NOMO-1 (cell line): ENCODE measurements around the gene TNFAIP8L3.
A peak's percentile ranks its signal among the peaks of the same experiment; 100 is the strongest.
"Not testable (repeated sequence)": the region's sequence is repeated elsewhere in the genome, so short reads cannot be mapped to it uniquely, and the experiment has no call there.

Experiments
- DNase-seq, 2 experiments: peaks; one replicate each; lab custom pipeline; 2025; ENCODE audit not compliant: unreplicated experiment in 2 of 2; lab: John Stamatoyannopoulos, UW

TNFAIP8L3 gene

DNA sequence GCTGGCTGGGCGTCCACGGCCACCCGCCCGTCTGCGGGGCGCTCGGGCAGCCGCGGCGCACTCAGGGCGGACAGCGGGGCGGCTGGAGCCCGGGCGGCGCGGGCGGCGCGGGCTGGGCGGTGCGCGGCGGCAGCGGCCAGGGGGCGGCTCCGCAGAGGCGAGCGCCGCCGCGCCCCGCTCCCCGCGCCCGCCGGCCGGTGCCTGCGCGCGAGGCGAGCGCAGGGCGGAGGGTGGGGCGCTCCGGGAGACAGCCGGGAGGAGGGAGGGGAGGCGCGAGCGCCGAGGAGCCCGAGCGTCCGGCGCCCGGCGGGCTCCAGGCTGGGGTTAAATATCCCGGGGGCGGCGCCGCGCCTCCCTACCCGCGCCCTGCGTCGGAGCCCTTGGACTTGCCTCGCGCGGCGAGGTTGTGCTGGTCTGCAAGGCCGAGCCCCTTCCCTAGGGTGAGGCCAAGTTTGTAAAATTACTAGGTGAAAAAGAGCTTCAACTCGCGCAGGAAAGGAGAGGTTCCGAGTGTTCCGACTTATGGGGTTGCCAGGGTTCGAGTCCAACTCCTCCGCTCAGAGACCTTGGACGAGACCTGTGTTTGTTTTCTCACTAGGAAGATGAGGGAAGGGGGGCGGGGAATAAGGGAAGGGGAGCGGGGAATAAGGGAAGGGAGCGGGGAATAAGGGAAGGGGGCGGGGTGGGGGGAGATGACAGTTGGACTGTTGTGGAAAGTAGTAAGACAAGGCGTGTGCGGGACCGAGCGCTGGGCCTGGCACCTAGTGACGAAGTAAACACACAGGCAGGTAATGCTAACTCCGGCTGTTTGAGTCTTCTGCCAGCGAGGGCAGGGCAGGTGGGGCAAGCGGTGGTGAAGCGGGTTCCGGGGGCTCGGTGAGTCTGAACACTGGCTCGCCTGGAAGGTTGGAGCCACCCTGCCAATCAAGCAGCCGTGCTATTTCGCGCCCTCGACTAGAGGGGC, at the start of gene TNFAIP8L3:
TSS of gene TNFAIP8L3 (minus strand) at position 301 of the 964 bp plus-strand sequence. CDS start 311 bp downstream, outside the sequence.
- DNase-seq = no peak

DNA sequence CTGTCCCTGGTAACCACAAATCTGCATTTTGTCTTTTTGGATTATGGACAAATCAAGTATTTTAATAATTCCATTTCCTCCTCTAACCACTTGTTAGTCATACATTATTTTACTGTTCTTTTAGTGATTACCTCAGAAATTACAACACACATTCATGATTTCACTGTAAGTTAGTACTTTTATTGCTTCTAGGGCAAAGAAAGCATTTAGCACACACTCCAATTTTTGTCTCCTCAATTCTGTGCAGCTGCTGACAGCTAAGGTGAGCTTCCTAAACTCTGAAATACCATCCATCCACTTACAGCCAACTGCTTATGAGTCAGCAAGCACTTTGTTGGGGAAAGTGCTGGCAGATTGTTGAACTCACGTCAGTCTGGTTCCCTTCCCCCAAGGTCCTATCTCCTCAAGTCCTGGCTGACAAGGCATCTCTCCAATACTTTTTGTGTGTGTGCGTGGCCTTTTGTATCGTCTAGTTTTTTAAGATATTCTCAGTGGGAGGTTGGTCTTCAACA, 49.4 kb upstream of the TNFAIP8L3 start:
- DNase-seq = peak; percentile 23 to 67

DNA sequence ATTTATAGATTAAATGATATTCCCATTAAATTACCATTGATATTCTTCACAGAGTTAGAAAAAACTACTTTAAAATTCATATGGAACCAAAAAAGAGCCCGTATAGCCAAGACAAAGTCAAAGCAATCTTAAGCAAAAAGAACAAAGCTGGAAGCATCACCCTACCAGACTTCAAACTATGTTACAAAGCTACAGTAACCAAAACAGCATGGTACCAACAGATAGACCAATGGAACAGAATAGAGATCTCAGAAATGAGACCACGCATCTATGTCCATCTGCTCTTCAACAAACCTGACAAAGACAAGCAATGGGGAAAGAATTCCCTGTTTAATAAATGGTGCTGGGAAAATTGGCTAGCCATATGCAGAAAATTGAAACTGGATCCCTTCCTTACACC, 45.6 kb upstream of the TNFAIP8L3 start:
- not testable (repeated sequence) for DNase-seq

DNA sequence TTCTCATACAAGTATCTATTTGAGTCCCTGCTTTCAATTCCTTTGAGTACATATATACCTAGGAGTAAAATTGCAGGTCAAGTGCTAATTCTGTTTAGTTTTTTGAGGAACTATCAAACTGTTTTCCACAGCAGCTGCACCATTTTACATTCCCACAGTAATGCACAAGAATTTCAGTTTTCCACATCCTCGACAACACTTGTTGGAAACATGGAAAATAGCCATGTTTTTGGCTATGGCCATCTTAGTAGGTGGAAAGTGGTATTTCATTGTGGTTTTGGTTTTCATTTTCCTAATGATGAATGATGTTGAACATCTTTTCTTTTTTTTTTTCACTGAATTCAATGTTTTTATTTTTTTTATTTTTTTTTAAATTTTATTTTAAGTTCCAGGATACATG, 44.4 kb upstream of the TNFAIP8L3 start:
- DNase-seq = no peak

DNA sequence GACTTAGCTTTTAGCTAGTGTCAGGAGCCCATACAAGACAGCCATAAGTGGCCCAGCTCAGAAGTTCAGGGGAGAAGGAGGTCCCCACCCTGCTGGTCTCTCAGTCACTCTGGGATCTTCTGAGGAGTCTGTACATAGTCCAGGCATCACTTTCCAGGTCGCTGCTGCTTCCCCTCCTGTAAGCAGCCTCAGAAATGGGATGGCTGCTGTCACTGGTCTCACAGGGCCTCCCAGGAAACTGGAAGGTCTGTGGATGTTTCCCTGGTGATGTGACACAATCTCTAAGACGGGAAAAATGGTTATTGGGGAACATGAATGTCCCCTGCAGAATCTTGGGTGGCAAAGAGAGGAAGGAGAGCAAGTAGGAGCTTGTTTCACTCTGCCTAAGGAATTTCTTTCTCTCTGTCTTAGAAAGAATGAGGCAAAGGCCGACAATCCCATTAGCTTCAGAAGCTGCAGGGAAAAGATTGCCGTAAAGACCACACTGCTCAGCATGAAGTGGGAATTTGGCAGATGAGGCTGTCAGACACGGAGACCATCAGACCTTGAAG, 43.2 kb upstream of the TNFAIP8L3 start:
- no peak for DNase-seq

DNA sequence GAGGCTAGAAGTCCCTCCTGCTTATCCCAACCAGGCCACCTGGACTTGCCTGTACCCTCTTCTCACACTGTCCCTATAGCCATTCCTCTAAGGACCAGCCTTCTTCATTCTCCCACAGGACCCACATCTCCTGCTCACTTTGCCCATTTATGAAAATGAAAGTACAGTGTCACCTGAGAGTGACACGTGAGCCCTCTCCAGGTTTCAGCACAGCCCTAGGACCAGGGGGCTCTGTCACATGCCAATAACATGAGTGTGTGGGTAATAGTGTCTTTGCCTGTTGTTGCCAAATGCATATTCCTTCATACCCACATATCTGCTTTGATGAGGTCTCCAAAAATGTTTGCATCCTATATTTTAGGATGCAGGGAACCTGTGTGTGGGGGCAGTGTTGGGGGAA, 42.3 kb upstream of the TNFAIP8L3 start:
- no peak for DNase-seq

DNA sequence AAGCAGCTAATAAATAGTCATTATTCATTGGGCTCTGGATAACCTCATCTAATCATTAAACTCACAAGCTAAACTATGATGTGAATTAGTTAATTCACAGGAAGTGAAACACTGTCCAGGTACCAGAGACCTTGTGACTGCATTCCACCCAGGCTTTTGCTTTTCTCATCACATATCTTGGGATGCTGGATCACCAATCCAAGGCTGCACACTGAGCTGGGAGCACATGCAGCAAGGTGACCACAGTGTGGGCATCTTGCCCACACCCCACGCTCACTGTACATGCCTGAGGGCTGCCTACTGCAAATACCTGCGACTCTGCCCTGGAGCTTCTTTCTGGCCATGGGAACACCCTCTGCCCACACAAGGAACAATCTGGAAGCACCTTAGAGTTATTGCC, 40.6 kb upstream of the TNFAIP8L3 start:
- no peak for DNase-seq

DNA sequence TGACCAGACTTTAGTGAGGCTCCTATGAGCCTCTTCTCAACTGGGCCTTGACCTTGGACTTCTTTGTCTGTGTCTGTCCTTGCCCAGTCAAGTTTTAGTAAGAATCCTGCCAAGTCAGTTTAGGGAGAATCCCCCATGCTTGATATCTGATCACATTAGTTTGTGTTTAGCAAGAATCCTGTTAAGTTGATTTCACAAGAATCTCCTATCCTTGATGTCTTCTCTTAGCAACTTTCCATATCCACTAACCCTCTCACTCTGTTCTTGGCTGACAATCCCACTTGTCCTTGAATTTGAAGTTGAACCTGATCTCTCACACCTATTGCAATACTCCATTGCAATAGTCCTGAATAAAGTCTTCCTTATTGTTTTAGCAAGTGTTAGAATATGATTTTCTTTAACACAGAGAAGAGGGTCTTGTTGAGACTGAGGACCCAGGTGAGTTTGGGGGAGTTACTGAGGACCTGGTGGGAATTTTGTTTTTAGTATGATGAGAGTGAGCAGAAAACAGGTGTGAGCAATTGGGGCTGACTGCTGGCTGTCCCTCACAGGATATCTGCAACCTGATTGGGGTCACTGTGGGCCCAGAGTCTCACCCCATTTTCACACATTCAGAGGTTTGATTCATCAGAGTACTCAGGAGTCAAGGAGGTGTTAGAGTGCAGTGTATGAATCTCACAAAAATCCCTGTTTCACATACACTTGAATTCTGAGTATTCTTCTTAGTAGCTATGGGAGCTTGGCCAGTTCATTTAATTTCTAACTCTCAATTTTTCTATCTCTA, 39.9 kb upstream of the TNFAIP8L3 start:
- DNase-seq = no peak

DNA sequence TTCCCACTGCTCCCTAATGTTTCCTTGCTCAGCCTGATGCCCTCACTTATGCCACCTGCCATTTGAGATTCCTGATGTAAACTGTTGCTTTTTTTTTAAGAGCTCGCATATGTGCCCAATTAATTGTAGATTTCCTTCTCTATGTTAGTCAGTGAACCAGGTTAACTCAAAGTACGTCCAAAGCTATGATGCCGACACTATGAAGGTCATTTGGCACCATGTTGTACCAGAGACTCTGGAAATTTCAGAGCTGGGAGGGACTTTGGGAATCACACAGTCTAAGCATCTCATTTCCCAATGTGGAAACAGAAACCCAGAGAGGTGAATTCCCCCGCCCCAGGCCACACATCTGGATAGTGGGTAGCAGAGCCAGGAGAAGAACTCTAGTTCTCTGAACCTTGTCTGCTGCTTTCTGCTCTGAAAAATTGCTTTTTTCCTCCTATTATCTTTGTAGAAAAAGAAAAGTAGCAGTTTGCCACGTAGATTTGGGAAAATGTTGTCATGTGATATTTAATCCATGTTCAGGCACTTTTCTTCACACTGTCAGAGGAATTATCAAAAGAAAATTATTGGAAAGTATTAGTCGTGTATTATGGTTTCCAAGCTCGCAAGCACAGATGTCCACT, 38.5 kb upstream of the TNFAIP8L3 start:
- no peak for DNase-seq

DNA sequence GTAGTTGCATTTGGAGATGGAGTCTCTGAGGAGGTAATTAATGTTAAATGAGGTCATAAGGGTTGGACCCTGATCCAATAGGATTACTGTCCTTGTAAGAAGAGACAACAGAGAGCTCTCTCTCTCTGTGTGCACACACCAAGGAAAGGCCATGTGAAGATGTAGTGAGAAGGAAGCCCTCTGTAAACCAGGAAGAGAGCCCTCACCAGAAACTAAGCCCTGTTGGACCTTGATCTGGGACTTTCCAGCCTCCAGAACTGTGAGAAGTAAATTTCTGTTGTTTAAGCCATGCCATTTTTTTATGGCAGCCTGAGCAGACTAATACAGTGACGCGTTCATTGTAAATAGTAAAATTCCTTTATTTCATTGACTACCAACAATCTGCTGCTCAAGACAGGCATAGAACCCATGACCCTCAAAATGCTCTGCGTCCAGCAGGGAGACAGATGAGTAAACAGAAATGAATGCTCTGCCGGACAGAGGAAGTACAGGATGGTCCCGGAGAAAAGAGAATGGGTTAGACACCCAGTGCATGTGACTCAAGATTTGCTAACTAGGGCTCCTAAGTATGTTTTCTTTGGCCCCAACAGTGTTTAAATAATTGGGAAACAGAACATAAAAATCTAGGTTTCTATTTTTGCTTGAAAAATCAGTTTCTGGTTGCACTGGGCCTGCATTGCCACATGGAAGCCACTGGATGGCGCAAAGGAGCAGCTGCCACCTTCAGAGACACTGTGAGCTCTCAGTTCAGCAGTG, 37.9 kb upstream of the TNFAIP8L3 start:
- peak in 1 of 2 experiments; percentile 28 for DNase-seq

DNA sequence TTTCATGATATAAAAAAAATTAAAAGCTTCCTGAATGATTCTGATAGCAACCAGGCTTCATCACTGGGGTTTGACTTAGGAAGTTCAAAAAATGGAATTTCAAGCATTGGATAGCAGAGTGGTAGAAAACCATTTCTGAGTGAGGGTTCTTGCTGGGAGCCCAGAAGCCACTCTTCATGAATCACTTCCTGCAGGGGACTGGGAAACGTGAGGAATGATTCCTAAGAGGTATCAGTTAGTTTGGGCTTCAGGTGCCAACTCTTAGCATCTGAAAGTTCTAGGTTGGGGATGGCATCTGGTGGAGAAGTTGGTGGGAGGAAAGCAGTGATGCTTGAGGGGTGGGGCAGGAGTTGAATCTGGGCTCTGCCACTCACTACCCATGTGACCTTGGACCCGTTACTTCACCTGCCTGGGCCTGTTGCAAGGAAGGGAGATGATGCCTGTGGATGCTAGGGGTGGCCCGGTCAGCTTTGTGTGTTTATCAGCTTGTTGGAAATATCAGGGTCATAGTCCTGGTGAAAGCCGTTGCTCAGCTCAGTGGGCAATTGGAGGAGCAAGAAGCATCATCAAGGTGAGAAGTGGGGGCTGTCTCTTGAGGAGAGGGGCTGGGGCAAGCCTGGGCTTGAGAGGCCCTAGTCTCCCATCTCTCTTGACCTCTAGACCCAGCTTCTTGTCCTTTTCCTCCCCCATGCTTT, 37.0 kb upstream of the TNFAIP8L3 start:
- DNase-seq = no peak

DNA sequence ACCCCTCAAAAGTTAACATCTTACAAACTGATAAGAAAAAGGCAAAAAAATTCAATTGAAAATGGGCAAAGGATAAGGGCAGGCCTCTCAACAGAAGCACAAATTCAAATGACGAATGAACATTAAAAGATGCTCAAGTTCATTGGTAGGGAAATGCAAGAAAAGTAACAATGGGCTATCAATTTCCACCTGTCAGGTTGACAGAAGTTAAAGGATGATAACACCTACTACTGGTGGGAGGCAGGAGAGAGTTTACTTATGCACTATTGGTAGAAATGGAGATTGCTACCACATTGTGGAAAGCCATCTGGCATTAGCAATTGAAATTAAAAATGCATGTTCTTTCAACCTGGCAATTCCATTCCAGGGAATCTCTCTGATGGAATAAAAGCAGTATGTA, 35.6 kb upstream of the TNFAIP8L3 start:
- DNase-seq = no peak

DNA sequence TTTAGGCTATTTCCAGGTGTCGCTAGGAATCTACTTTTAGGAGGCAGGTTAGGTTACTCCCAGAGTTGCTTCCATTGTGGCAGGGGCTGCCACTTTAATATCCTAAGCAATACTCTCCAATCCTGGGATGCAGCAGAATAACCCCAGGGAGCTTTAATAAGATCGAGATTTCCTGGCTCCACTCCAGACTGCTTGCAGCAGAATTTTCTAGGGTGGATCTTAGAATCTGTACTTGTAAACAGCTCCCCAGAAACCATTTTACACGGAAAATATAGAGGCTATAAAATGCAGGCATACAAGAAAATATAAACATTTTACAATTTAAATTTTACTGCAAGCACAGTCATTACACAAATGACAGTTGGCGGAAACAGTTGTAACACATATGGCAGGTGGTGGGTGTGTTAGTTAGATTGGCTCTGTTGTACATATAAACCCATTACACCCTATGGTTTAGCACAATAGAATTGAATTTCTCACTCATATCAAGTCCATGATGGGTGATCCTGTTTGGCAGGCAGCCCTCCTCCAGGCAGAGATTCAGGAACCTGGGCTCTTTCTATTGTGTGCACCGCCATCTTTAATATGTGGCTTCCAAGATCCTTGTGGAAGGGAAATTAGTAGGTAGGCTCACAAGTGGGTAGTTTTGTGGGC, 35.0 kb upstream of the TNFAIP8L3 start:
- DNase-seq = no peak

DNA sequence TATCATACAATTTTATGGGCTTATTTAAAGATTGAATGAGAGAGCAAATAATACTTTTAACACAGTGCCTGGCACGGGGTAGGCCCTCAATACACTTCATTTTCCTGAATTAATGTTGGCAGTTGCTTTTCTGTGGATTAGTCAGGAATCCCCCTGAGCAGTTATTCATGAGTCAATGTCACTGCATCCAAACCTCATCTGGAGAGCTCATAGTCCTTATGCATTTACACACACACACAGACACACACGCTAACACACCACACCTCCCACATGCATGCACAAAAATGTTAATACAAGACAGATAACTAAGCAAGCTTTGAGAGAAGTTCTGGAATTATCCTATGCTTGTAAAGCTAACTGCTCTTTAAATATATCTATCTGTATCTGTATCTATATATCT, 34.0 kb upstream of the TNFAIP8L3 start:
- no peak for DNase-seq

DNA sequence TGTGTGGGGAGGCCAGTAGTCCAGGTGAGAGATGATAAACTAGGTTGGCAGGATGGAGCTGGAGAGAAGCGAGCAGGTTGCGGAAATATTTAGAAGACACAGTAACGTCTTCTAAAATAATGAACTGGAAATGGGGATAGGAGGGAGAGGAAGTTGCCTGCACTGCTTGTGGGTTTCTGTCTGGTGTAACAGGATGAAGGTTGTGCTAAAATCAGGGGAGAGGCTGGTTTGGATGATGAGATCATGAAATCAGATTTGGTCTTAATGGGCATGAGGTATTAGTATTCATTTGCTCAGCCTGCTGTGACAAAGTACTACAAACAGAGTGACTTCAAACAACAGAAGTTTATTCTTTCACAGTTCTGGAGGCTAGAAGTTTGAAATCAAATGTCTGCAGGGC, 32.1 kb upstream of the TNFAIP8L3 start:
- DNase-seq = peak; percentile 63 to 84

DNA sequence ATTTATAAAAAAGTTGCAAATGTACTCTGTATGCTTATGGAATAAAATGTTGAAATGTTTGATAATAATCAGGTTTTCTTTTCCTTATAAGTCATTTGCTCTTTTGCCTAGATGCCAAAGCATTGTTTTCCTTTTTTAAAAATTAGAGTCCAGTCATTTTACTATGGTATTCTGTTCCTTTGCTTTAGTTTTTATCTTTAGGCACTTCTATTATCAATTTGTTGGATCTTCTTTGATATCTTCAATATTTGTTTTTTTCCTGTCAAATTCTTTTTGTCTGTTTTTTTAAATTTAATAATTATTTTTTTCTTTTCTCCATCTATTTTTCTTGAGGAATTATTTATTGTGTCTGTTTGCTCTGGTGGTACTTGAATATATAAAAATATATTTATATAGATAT, 28.3 kb upstream of the TNFAIP8L3 start:
- DNase-seq = not testable (repeated sequence)

DNA sequence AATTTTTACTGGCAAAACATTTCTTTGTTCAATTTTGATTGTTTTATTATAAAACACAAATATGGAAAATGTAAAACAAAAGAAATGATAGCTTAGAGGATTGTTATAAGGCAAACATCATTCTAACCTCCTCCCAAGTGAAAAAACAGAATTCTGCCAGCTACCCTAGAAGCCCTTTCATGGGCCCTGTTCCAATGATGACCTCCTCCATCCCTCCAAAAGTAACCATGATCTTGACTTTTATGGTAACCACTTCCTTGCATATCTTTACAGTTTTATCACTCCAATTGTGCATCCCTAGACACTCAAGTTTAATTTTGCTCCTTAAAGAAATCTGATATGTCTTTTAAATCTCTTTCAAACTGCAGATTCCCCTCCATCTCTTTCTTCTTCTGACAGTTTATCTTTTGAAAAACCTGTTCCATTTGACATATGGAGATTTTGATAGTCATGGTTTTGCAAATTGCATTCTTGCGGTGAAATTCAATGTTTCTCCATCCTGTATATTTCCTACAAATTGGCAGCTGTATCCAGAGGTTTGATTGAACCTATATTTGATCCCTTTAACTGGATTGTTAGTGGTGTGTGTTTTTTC, 27.0 kb upstream of the TNFAIP8L3 start:
- DNase-seq = no peak

DNA sequence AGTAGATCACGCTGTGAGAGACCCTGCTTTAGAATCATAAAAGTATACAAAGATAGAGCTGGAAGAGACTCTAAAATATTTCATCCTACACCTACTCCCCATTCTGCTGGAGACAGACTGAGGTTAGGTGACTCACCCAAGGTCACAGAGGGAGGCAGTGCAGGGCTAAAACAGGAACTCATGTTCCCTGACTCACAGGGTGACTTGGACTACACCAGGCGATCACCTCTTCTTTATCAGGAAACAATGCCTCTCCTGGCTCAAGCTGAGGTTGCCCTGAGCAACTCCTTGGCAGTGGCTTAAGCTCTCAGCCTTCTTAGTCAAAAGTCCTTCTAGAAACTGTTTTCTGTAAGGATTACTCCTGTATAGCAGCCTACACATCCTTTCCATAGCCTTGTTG, 26.4 kb upstream of the TNFAIP8L3 start:
- DNase-seq = peak; percentile 17 to 41

DNA sequence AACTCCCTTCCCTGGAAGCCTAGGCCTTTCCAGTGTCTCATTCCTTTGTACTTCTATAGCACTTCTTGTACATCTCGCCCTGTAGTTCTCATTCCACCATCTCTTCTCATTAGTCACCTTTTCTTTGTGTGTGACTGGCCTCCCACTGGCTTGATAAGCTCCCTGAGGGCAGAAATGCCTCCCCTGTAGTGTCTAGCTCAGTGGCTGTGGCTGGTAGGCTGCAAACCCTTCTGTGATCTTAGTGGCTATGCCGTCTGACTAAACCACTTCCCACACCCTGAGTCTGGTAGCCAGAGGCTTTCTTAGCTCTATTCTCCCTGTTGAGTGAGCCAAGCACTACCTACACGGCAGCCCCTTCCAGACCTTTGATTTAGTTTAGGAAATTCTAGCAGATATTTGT, 24.4 kb upstream of the TNFAIP8L3 start:
- DNase-seq = no peak
